ENCODE results near the gene DPP6. TPM values are rescaled to one million over a fixed set of nuclear protein-coding genes. Genes with fewer than 3 reads are reported as not detected.

DPP6 gene
- total and polyA plus RNA-seq, 9 of the 15 experiments (the other 6 are each of a cell fraction or from before 2014, with no cell fraction given) = not detected

DNA sequence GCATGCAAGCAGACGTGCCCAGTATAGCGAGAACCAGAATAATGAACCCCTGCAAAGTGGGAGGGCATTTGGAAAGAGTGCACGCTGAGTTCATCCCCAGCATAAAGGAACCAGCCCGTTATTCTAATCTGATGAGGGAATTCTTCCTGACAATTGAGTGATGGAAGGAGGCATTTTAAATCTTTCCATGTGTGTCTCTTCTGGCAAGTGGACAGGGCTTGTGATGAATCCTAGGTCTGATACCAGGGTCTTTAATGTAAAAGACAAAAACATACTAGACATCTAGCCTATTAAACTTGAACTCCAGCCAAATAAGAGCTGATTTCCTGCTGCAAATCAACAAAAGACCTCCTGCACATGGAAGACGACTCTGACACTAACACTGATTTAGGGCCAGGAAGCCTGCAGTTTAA lies 301.2 kb downstream of the DPP6 start:
- no peak for ATAC-seq
- H4K20me1 ChIP-seq (replicated peaks; ENCODE audit: control insufficient read depth, insufficient read depth, low read length) = no peaks in the 10 kb centered on the region
- no peaks in the 10 kb centered on the region for H3K36me3 ChIP-seq (ENCODE audit: control insufficient read depth, insufficient read depth, low read length)
- no peak overlapping the region for H3K4me3 ChIP-seq
- H2AFZ ChIP-seq (ENCODE audit: low read depth, low read length) = no peak overlapping the region
- no peak for DNase-seq (ENCODE audit: extremely low read depth in 1 of 4, low spot score in 3 of 4)
- no peaks in the 10 kb centered on the region for H3K4me1 ChIP-seq (replicated peaks in 1 of 2; ENCODE audit: control insufficient read depth in 2 of 2, insufficient read depth in 2 of 2, low read length in 2 of 2)
- no peaks in the 10 kb centered on the region for H3K27me3 ChIP-seq (ENCODE audit: control insufficient read depth in 2 of 2, insufficient read depth in 2 of 2, low read length in 2 of 2)
- CTCF ChIA-PET (ENCODE audit: low intra/inter-chr PET ratio) = no interaction called here
- no peak overlapping the region for H3K4me2 ChIP-seq (ENCODE audit: insufficient read depth, low read length)
- intact Hi-C loops (cut with micrococcal nuclease) (no loop called here), in situ Hi-C loops (cut with MboI) (no loop called here)
- 0% methylated on average over 5 of the region's 5 CpGs for WGBS (ENCODE audit: insufficient coverage, low coverage, missing lambda C conversion rate)
- H3K9me3 ChIP-seq (replicated peaks; ENCODE audit: control insufficient read depth, insufficient read depth, low read depth, low read length) = no peaks in the 10 kb centered on the region
- no TSS peak for BruUV-seq (replicated peaks)
- POLR2A ChIA-PET = no interaction called here
- H3K27ac ChIP-seq (ENCODE audit: extremely low read depth, low read depth, low read length) = no peak overlapping the region
- H3K9ac ChIP-seq (ENCODE audit: insufficient read depth in 1 of 2, low read depth in 2 of 2, low read length in 2 of 2) = no peak overlapping the region
- TF ChIP-seq SMAD4 (CRISPR knock-in tag; conservative IDR thresholded peaks at IDR 0.05) (no peak), NFRKB (IDR thresholded peaks at IDR 0.05; ENCODE audit: low read depth) (no peak), FOXA3 (CRISPR knock-in tag; conservative IDR thresholded peaks at IDR 0.05 in 1 of 2, IDR thresholded peaks at IDR 0.05 in 1 of 2) (no peak), CEBPG (CRISPR knock-in tag; IDR thresholded peaks at IDR 0.05) (no peak), CEBPG (tag; conservative IDR thresholded peaks at IDR 0.05 in 1 of 2, IDR thresholded peaks at IDR 0.05 in 1 of 2) (no peak)
- TF ChIP-seq, protein P1, sequence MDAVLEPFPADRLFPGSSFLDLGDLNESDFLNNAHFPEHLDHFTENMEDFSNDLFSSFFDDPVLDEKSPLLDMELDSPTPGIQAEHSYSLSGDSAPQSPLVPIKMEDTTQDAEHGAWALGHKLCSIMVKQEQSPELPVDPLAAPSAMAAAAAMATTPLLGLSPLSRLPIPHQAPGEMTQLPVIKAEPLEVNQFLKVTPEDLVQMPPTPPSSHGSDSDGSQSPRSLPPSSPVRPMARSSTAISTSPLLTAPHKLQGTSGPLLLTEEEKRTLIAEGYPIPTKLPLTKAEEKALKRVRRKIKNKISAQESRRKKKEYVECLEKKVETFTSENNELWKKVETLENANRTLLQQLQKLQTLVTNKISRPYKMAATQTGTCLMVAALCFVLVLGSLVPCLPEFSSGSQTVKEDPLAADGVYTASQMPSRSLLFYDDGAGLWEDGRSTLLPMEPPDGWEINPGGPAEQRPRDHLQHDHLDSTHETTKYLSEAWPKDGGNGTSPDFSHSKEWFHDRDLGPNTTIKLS (IDR thresholded peaks at IDR 0.05; ENCODE audit: borderline replicate concordance, low read depth) = no peak
- H3K79me2 ChIP-seq (ENCODE audit: control insufficient read depth, insufficient read depth, low read length) = no peaks in the 10 kb centered on the region
- no peak for FAIRE-seq
- H3K9me1 ChIP-seq (ENCODE audit: control insufficient read depth, insufficient read depth, low read length) = no peaks in the 10 kb centered on the region
